Peyer's patch (tissue), 4 donors: Measurements from ENCODE around the gene CSNK1E. TPM values are rescaled to one million over a fixed set of nuclear protein-coding genes. Genes with fewer than 3 reads are reported as not detected.

Source experiments
- DNase-seq, 3 donors: peaks; one replicate each; pipeline ENCODE4 v3.0.0-alpha.2; 2017 to 2019
- H3K27ac ChIP-seq, 4 donors: fragments of 200-600 bp; sonication (generic); one replicate each; pipeline ENCODE4 v1.5.1; 2016 to 2019
- H3K27me3 ChIP-seq, 2 donors: fragments of 200-600 bp; sonication (generic); one replicate each; pipeline ENCODE4 v1.5.1; 2019
- H3K36me3 ChIP-seq, 3 donors: fragments of 200-600 bp; sonication (generic); one replicate each; pipeline ENCODE4 v1.5.1; 2016 to 2019
- H3K4me1 ChIP-seq, 4 donors: fragments of 200-600 bp; sonication (generic); one replicate each; pipeline ENCODE4 v1.5.1; 2016 to 2019
- H3K4me3 ChIP-seq, 4 donors: fragments of 200-600 bp; sonication (generic); 1 replicate in 3 of 4; 2 replicates in 1 of 4; pipeline ENCODE4 v1.5.1; 2016 to 2019; ENCODE audit warnings: mild to moderate bottlenecking in 1 of 4
- H3K9me3 ChIP-seq, 4 donors: fragments of 200-600 bp; sonication (generic); one replicate each; pipeline ENCODE4 v1.5.1; 2016 to 2019; ENCODE audit warnings: mild to moderate bottlenecking in 1 of 4
- CTCF ChIP-seq, 6 experiments: fragments of 450-650 bp in 4 of 6; fragments of 200-600 bp in 2 of 6; sonication (generic) in 1 of 6; IDR thresholded peaks; one replicate each; pipeline ENCODE4 v1.5.1; 2017 to 2019; ENCODE audit warnings: antibody characterized with exemption in 6 of 6, mild to moderate bottlenecking in 3 of 6, moderate library complexity in 1 of 6
- POLR2A ChIP-seq, 2 donors: fragments of 450-650 bp; IDR thresholded peaks; one replicate each; pipeline ENCODE4 v1.5.1; 2017; ENCODE audit warnings: antibody characterized with exemption in 2 of 2, mild to moderate bottlenecking in 2 of 2, moderate library complexity in 2 of 2
- total RNA-seq, 4 donors: library from RNA; depleted of rRNA; stranded (reverse); fragments of >200 nt; gene quantifications; one replicate each; pipeline ENCODE4 v1.1.0, GENCODE V29; 2016

CSNK1E gene
- total RNA-seq, 4 donors from 2014 or later, result 39.1 to 254 (median 114) TPM

DNA sequence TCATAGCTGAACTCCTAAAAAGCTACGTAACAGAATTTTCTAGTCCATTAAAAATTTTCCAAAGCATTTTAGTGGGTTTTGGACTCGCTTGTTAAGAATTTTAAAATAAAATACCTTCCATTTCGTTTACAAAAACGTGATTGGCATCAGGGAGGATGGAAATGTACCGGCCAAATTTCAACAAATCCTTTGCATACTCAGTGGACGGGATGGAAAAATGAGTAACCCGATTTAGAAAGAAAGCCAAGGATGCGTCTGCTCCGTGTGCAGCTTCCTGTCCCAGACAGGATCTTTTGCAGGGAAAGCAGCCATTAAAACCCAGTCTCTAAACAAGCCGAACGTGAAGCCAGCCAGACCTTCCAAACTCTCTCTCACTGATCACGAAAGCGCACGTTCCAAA is 60.1 kb downstream of the CSNK1E start:
- H3K4me1 ChIP-seq, result peaks cover 0 to 25% (median 11%) of the 10 kb centered on the region in 4 donors
- no peak for TF ChIP-seq POLR2A (IDR thresholded peaks at IDR 0.05)
- no peak for TF ChIP-seq CTCF (IDR thresholded peaks at IDR 0.05)
- DNase-seq, result no peak

GRCh38 chr22:38255697-38256096 is 61.5 kb downstream of the CSNK1E start:
- peaks cover 0 to 23% (median 7%) of the 10 kb centered on the region in 4 donors for H3K4me1 ChIP-seq
- no peaks in the 10 kb centered on the region for H3K9me3 ChIP-seq
- H3K27me3 ChIP-seq, result no peaks in the 10 kb centered on the region
- H3K36me3 ChIP-seq, result no peaks in the 10 kb centered on the region
- H3K27ac ChIP-seq, result no peak overlapping the region
- DNase-seq, result no peak
- TF ChIP-seq CTCF (IDR thresholded peaks at IDR 0.05) (no peak), POLR2A (IDR thresholded peaks at IDR 0.05) (no peak)
- no peak overlapping the region for H3K4me3 ChIP-seq

More for the DNA sequence above, 60.1 kb downstream of the CSNK1E start:
- Histone ChIP-seq H3K27me3 (no peaks in the 10 kb centered on the region), H3K36me3 (no peaks in the 10 kb centered on the region), H3K9me3 (no peaks in the 10 kb centered on the region), H3K4me3 (peak overlapping the region in 2 of 4 donors; percentile 25 to 34), H3K27ac (peak overlapping the region; percentile 26 to 81 (median 61))

GRCh38 chr22:38251341-38251692 is 65.9 kb downstream of the CSNK1E start:
- TF ChIP-seq POLR2A (IDR thresholded peaks at IDR 0.05) (no peak), CTCF (IDR thresholded peaks at IDR 0.05) (no peak)
- no peaks in the 10 kb centered on the region for H3K27me3 ChIP-seq
- peaks cover 0 to 7% (median 0%) of the 10 kb centered on the region in 4 donors for H3K4me1 ChIP-seq
- DNase-seq, result no peak
- peaks cover 0 to 14% (median 0%) of the 10 kb centered on the region in 3 donors for H3K36me3 ChIP-seq
- no peak overlapping the region for H3K27ac ChIP-seq
- H3K9me3 ChIP-seq, result no peaks in the 10 kb centered on the region
- no peak overlapping the region for H3K4me3 ChIP-seq

GRCh38 chr22:38250643-38251340 is 66.4 kb downstream of the CSNK1E start:
- H3K27me3 ChIP-seq, result no peaks in the 10 kb centered on the region
- peaks cover 0 to 19% (median 0%) of the 10 kb centered on the region in 3 donors for H3K36me3 ChIP-seq
- no peak overlapping the region for H3K4me3 ChIP-seq
- H3K9me3 ChIP-seq, result no peaks in the 10 kb centered on the region
- TF ChIP-seq CTCF (IDR thresholded peaks at IDR 0.05) (no peak), POLR2A (IDR thresholded peaks at IDR 0.05) (no peak)
- H3K4me1 ChIP-seq, result peaks cover 0 to 7% (median 0%) of the 10 kb centered on the region in 4 donors
- H3K27ac ChIP-seq, result no peak overlapping the region
- no peak for DNase-seq

DNA sequence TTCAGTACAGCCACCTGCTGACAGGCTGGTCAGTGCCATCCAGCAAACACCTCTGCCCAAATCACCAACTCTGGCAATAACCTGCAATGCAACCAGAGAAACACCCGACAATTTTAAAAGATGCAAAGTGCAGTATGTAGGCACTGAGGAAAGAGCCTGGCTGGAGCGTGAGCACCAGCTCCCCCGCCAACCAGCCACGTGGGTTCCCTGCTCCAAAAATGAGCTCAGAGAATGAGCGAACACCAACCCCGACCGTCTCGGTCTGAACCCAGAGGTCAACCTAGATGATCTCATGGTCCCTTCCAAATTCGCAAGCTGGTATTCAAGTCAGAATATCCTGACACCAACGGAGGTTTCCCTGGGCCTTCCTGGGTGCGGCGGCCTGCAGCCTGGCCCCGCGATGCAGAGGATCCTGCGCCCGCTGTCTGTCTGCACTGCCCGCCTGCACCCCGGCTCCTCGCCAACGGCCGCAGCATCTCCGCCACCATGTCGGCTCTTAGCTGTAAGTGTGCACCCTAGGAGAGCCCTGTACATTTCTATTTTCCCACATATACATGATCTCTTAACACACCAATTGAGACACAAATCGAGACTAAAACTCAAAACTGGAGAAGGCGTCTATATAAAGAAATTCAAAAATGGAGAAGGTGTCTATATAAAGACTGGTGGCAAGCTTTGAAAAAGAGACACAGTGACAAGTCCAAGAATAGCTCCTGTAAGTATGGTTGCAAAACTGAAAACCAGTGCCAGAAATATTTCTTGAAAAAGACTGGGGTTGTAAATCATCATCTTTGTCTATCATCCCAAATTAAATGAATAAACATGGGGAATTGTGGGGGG is 67.2 kb downstream of the CSNK1E start:
- Histone ChIP-seq H3K4me1 (peaks cover 0 to 7% (median 0%) of the 10 kb centered on the region in 4 donors), H3K27me3 (no peaks in the 10 kb centered on the region)

More for the DNA sequence above, 67.2 kb downstream of the CSNK1E start:
- no peak for TF ChIP-seq POLR2A (IDR thresholded peaks at IDR 0.05)
- TF ChIP-seq CTCF (IDR thresholded peaks at IDR 0.05), result no peak
- no peak overlapping the region for H3K4me3 ChIP-seq
- DNase-seq, result no peak
- peaks cover 0 to 27% (median 0%) of the 10 kb centered on the region in 3 donors for H3K36me3 ChIP-seq
- H3K27ac ChIP-seq, result no peak overlapping the region
- H3K9me3 ChIP-seq, result no peaks in the 10 kb centered on the region
